ENCODE results near the gene SBNO1.
A peak's percentile ranks its signal among the peaks of the same experiment; 100 is the strongest.
"Not testable (repeated sequence)": the region's sequence is repeated elsewhere in the genome, so short reads cannot be mapped to it uniquely, and the experiment has no call there.

Gene SBNO1

GRCh38 chr12:123364532-123365024 is at the start of gene SBNO1:
SBNO1 (minus strand) TSS chr12:123364847; CDS start chr12:123350441, 14,406 bp downstream.
- peak; percentile 96 for DNase-seq (ENCODE audit: low spot score)

GRCh38 chr12:123410041-123410412 is 45.4 kb upstream of the SBNO1 start:
- no peak for DNase-seq (ENCODE audit: low spot score)

- not testable (repeated sequence) for DNase-seq (ENCODE audit: low spot score)
Measured at GRCh38 chr12:123409284-123410040, 44.8 kb upstream of the SBNO1 start.

- not testable (repeated sequence) for DNase-seq (ENCODE audit: low spot score)
Measured at GRCh38 chr12:123408619-123409018, 44.0 kb upstream of the SBNO1 start.

GRCh38 chr12:123407934-123408333 is 43.3 kb upstream of the SBNO1 start:
- DNase-seq (ENCODE audit: low spot score): not testable (repeated sequence)

- not testable (repeated sequence) for DNase-seq (ENCODE audit: low spot score)
Measured at GRCh38 chr12:123407269-123407668, 42.6 kb upstream of the SBNO1 start.

GRCh38 chr12:123404581-123404980 is 39.9 kb upstream of the SBNO1 start:
- no peak for DNase-seq (ENCODE audit: low spot score)

- no peak for DNase-seq (ENCODE audit: low spot score)
Measured at GRCh38 chr12:123401753-123402683, 37.4 kb upstream of the SBNO1 start.

GRCh38 chr12:123399255-123399617 is 34.6 kb upstream of the SBNO1 start:
- no peak for DNase-seq (ENCODE audit: low spot score)

- DNase-seq (ENCODE audit: low spot score): no peak
Measured at GRCh38 chr12:123398550-123399254, 34.1 kb upstream of the SBNO1 start.

- DNase-seq (ENCODE audit: low spot score): no peak
Measured at GRCh38 chr12:123398177-123398549, 33.5 kb upstream of the SBNO1 start.

GRCh38 chr12:123397400-123397799 is 32.8 kb upstream of the SBNO1 start:
- no peak for DNase-seq (ENCODE audit: low spot score)

- no peak for DNase-seq (ENCODE audit: low spot score)
Measured at GRCh38 chr12:123396954-123397353, 32.3 kb upstream of the SBNO1 start.

GRCh38 chr12:123396543-123396942 is 31.9 kb upstream of the SBNO1 start:
- DNase-seq (ENCODE audit: low spot score): no peak

GRCh38 chr12:123395236-123395635 is 30.6 kb upstream of the SBNO1 start:
- no peak for DNase-seq (ENCODE audit: low spot score)

GRCh38 chr12:123393747-123394146 is 29.1 kb upstream of the SBNO1 start:
- no peak for DNase-seq (ENCODE audit: low spot score)

GRCh38 chr12:123391546-123392343 is 27.1 kb upstream of the SBNO1 start:
- DNase-seq (ENCODE audit: low spot score): no peak

- DNase-seq (ENCODE audit: low spot score): no peak
Measured at GRCh38 chr12:123390498-123391426, 26.1 kb upstream of the SBNO1 start.

- DNase-seq (ENCODE audit: low spot score): peak; percentile 75
Measured at GRCh38 chr12:123389560-123390351, 25.1 kb upstream of the SBNO1 start.
